Stimulated activated CD8-positive, alpha-beta memory T cell treated with anti-CD3 and anti-CD28 coated beads, Interleukin-7, amount 100 ng/mL, for 48 hours (primary cell): Measurements from ENCODE around the gene FFAR3.
"Not testable (repeated sequence)": the region's sequence is repeated elsewhere in the genome, so short reads cannot be mapped to it uniquely, and the experiment has no call there.

Source experiments
- DNase-seq, 2 donors: peaks; one replicate each; pipeline ENCODE4 v3.0.0-alpha.2; 2020; ENCODE audit warnings: low read depth in 1 of 2; ENCODE audit errors: extremely low read depth in 1 of 2

The FFAR3 gene

GRCh38 chr19:35399948-35400772, 41.9 kb downstream of the FFAR3 start:
- no peak for DNase-seq

GRCh38 chr19:35400773-35401100, 42.5 kb downstream of the FFAR3 start:
- no peak for DNase-seq

DNA sequence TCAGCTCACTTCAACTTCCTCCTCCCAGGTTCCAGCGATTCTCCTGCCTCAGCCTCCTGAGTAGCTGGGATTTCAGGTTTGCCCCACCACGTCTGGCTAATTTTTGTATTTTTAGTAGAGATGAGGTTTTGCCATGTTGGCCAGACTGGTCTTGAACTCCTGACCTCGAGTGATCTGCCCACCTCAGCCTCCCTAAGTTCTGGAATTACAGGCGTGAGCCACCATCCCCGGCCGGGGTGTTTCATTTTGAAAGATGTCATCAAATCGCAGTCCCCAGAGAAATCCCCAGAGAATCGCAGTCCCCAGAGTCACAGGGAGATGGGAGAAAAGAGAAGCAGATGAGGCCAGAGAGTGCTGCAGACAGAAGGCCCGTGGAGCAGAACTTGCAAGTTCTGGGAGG, 43.2 kb downstream of the FFAR3 start:
- not testable (repeated sequence) for DNase-seq

GRCh38 chr19:35403116-35403760, 45.0 kb downstream of the FFAR3 start:
- DNase-seq = peak in 1 of 2 donors; percentile 45

GRCh38 chr19:35404879-35405622, 46.8 kb downstream of the FFAR3 start:
- peak; percentile 53 to 92 for DNase-seq

- no peak for DNase-seq
Measured at GRCh38 chr19:35407619-35408018, 49.4 kb downstream of the FFAR3 start.

DNA sequence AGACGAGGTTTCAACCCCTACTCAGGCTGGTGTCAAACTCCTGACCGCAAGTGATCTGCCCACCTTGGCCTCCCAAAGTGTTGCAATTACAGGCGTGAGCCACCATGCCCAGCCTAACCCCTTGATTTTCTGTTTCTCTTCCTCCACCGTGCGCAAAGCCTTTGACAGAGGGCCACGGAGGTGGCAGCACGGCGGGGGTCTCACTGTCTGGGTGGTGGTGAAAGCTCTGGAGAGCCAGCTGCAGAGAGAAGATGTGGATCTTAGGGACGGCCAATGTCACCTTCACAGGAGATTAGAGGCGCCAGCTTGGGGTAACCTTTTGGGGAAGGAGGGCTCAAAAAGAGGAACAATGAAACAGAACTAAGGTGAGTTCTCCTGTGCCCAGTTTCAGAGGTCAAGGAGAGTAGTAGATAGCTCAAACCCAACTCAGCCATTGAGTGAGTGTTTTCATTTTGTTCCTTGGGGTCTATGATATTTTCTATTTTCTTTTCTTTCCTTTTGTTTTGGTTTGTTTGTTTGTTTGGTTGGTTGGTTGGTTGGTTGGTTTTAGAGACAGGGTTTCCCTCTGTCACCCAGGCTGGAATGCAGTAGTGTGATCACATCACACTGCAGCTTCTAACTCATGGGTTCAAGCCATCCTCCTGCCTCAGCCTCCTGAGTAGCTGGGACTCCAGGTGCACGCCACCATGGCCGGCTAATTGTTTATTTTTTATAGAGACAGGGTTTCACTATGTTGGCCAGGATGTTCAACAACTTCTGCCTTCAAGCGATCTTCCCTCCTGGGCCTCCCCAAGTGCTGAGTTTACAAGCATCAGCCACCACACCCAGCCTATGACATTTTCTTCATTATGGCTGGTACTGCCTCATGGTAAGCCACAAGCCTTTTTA, 50.3 kb downstream of the FFAR3 start:
- no peak for DNase-seq

GRCh38 chr19:35409191-35409590, 50.9 kb downstream of the FFAR3 start:
- no peak for DNase-seq
